Hepatocyte (in vitro differentiated cells): ENCODE results near the gene IRX5. TPM values are rescaled to one million over a fixed set of nuclear protein-coding genes. Genes with fewer than 3 reads are reported as not detected.
A peak's percentile ranks its signal among the peaks of the same experiment; 100 is the strongest.

Experiments used
- DNase-seq: peaks from one replicate; pipeline ENCODE4 v3.0.0-alpha.2; 2016; ENCODE audit warnings: low spot score
- H2AFZ ChIP-seq: fragments of 200-600 bp; sonication (generic); 2 replicates; pipeline ENCODE4 v1.6.0; 2016; ENCODE audit warnings: antibody characterized with exemption, mild to moderate bottlenecking
- H3K27ac ChIP-seq: fragments of 200-600 bp; sonication (generic); 2 replicates; pipeline ENCODE4 v1.5.1; 2016; ENCODE audit warnings: mild to moderate bottlenecking
- H3K27me3 ChIP-seq: fragments of 200-600 bp; sonication (generic); 2 replicates; pipeline ENCODE4 v1.6.1; 2016
- H3K36me3 ChIP-seq: fragments of 200-600 bp; sonication (generic); replicated peaks from 2 replicates; pipeline ENCODE4 v1.5.1; 2016; ENCODE audit warnings: low read depth; ENCODE audit not compliant: insufficient read depth
- H3K4me1 ChIP-seq: fragments of 200-600 bp; sonication (generic); 2 replicates; pipeline ENCODE4 v1.5.1; 2016; ENCODE audit warnings: mild to moderate bottlenecking, moderate library complexity; ENCODE audit not compliant: insufficient read depth
- H3K4me2 ChIP-seq: fragments of 200-600 bp; sonication (generic); 2 replicates; pipeline ENCODE4 v1.6.0; 2016
- H3K4me3 ChIP-seq: fragments of 200-600 bp; sonication (generic); 2 replicates; pipeline ENCODE4 v1.5.1; 2016; ENCODE audit warnings: mild to moderate bottlenecking
- H3K79me2 ChIP-seq: fragments of 200-600 bp; sonication (generic); 2 replicates; pipeline ENCODE4 v1.6.0; 2017; ENCODE audit warnings: mild to moderate bottlenecking
- H3K9me2 ChIP-seq: fragments of 200-600 bp; sonication (generic); replicated peaks from 2 replicates; pipeline ENCODE4 v1.6.0; 2017; ENCODE audit warnings: mild to moderate bottlenecking; ENCODE audit not compliant: insufficient read depth
- H3K9me3 ChIP-seq: fragments of 200-600 bp; sonication (generic); 2 replicates; pipeline ENCODE4 v1.5.1; 2016; ENCODE audit warnings: low read depth, mild to moderate bottlenecking
- H4K20me1 ChIP-seq: fragments of 200-600 bp; sonication (generic); 2 replicates; pipeline ENCODE4 v1.6.0; 2016; ENCODE audit warnings: mild to moderate bottlenecking; ENCODE audit not compliant: insufficient read depth, poor library complexity, severe bottlenecking
- CTCF ChIP-seq: fragments of 200-600 bp; sonication (generic); IDR thresholded peaks from 2 replicates; pipeline ENCODE4 v1.5.1; 2016; ENCODE audit warnings: antibody characterized with exemption, mild to moderate bottlenecking; ENCODE audit not compliant: poor library complexity
- EZH2 ChIP-seq: fragments of 200-600 bp; sonication (generic); IDR thresholded peaks from 2 replicates; pipeline ENCODE4 v1.6.1; 2016; ENCODE audit warnings: antibody characterized with exemption, mild to moderate bottlenecking, borderline replicate concordance
- EZH2phosphoT487 ChIP-seq: fragments of 200-600 bp; sonication (generic); IDR thresholded peaks from one replicate; pipeline ENCODE4 v1.6.1; 2018; ENCODE audit warnings: antibody characterized with exemption, mild to moderate bottlenecking, low read depth, moderate library complexity; ENCODE audit not compliant: unreplicated experiment, severe bottlenecking
- WGBS: methylation state at CpG from one replicate; pipeline ENCODE4 v1.1.6; 2016; ENCODE audit warnings: low lambda C conversion rate; ENCODE audit errors: missing lambda C conversion rate; 5-methylcytosine and 5-hydroxymethylcytosine counted together
- polyA plus RNA-seq: library from polyadenylated mRNA; unstranded; fragments of >200 nt; fragmentation: Nextera tagmentation; extraction: Ambion mirVana; gene quantifications from 2 replicates; pipeline ENCODE4 v1.2.1, GENCODE V29; 2016
- total RNA-seq: library from RNA; depleted of rRNA; stranded (reverse); fragments of >200 nt; gene quantifications from 2 replicates; pipeline ENCODE4 v1.2.3, GENCODE V29; 2014

IRX5 gene
- total and polyA plus RNA-seq, 2 experiments from 2014 or later, result 1.7 to 3.2 TPM

DNA sequence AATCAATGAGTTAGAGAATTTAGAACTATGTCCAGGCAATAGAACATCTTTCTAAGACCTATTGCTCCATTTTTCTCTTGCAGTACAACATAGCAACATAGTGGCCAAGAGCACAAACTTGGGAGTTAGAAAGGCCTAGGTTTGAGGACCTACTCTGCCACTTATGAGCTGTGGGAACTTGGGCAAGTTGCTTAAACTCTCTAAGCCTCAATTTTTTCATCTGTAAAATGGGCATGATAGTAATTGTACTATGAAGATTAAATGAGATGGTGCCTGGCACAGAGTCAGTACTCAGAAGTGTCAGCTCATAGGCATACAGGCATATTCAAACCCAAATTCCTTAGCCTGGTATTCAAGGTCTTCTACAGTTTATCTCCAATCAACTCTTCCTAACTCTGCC, 25.1 kb downstream of the IRX5 start:
- Histone ChIP-seq H3K4me2 (no peak overlapping the region), H4K20me1 (no peaks in the 10 kb centered on the region), H3K9me3 (no peaks in the 10 kb centered on the region), H3K9me2 (no peaks in the 10 kb centered on the region), H3K27me3 (peaks cover 5% of the 10 kb centered on the region), H3K79me2 (no peaks in the 10 kb centered on the region), H3K27ac (no peak overlapping the region), H2AFZ (no peak overlapping the region), H3K4me3 (no peak overlapping the region), H3K4me1 (no peaks in the 10 kb centered on the region), H3K36me3 (no peaks in the 10 kb centered on the region)
- TF ChIP-seq EZH2phosphoT487, result no peak
- no peak for TF ChIP-seq EZH2
- no peak for TF ChIP-seq CTCF
- no peak for DNase-seq

DNA sequence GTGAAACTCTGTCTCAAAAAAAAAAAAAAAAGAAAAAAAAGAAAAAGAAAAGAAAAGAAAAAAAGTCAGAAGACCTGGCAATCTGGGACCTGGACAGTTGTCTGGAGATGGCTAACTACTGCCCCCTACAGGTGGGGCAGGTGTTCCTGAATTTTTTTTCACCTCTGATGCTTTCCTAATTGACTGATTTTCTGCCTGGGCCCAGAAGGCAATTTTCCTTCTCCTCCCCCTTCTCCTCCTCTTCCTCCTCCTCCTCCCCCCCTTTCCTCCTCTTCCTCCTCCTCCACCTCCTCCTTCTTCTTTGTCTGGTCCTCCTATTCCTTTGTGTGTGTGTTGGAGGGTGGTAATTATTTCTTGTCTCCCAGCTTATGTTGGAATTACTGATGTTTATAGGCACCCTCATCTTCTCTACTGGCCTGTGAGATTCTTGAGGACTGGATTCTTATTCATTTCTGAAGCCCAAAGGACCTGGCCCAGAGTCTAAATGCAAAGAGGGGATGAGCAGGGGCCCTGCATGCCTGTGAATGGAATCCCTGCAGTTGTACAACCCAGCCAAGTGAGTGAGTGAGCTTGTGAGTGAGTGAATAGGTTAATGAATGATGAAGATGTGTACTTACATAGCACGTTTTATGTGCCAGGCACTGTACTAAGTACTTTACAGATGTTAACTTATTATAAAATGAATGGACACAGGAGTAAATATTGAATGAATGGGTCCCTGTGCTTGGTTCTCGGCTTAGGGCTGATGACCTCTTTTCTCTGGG, 26.9 kb downstream of the IRX5 start:
- Histone ChIP-seq H3K9me3 (no peaks in the 10 kb centered on the region), H3K79me2 (no peaks in the 10 kb centered on the region), H3K27me3 (no peaks in the 10 kb centered on the region), H2AFZ (no peak overlapping the region), H3K36me3 (no peaks in the 10 kb centered on the region), H3K4me3 (no peak overlapping the region), H4K20me1 (no peaks in the 10 kb centered on the region), H3K4me2 (no peak overlapping the region), H3K4me1 (no peaks in the 10 kb centered on the region), H3K9me2 (no peaks in the 10 kb centered on the region), H3K27ac (no peak overlapping the region)
- DNase-seq, result peak; percentile 29
- TF ChIP-seq EZH2phosphoT487 (no peak), CTCF (peak; percentile 36)
- WGBS, result 71% methylated on average over 2 of the region's 2 CpGs

- 86% methylated on average over 2 of the region's 2 CpGs for WGBS
- Histone ChIP-seq H3K27ac (no peak overlapping the region), H3K79me2 (no peaks in the 10 kb centered on the region), H3K4me2 (no peak overlapping the region), H3K4me1 (no peaks in the 10 kb centered on the region), H3K9me3 (no peaks in the 10 kb centered on the region), H3K27me3 (no peaks in the 10 kb centered on the region), H3K9me2 (no peaks in the 10 kb centered on the region), H3K36me3 (no peaks in the 10 kb centered on the region), H2AFZ (no peak overlapping the region), H3K4me3 (no peak overlapping the region), H4K20me1 (no peaks in the 10 kb centered on the region)
- TF ChIP-seq EZH2phosphoT487 (no peak), EZH2 (no peak), CTCF (no peak)
- DNase-seq, result no peak
These were observed 31.4 kb downstream of the IRX5 start for GRCh38 chr16:54962045-54962444.
